Putamen (tissue), 1 donor: ENCODE measurements around the gene IL17RB.

Source experiments
- DNase-seq: peaks from one replicate; pipeline ENCODE4 v3.0.0-alpha.2; 2016; ENCODE audit warnings: low spot score

Gene IL17RB

DNA sequence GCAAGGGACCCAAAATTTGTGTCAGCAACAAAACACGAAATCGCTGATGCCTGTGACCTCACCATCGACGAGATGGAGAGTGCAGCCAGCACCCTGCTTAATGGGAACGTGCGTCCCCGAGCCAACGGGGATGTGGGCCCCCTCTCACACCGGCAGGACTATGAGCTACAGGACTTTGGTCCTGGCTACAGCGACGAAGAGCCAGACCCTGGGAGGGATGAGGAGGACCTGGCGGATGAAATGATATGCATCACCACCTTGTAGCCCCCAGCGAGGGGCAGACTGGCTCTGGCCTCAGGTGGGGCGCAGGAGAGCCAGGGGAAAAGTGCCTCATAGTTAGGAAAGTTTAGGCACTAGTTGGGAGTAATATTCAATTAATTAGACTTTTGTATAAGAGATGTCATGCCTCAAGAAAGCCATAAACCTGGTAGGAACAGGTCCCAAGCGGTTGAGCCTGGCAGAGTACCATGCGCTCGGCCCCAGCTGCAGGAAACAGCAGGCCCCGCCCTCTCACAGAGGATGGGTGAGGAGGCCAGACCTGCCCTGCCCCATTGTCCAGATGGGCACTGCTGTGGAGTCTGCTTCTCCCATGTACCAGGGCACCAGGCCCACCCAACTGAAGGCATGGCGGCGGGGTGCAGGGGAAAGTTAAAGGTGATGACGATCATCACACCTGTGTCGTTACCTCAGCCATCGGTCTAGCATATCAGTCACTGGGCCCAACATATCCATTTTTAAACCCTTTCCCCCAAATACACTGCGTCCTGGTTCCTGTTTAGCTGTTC is 35.0 kb upstream of the IL17RB start:
- DNase-seq, result no peak

DNA sequence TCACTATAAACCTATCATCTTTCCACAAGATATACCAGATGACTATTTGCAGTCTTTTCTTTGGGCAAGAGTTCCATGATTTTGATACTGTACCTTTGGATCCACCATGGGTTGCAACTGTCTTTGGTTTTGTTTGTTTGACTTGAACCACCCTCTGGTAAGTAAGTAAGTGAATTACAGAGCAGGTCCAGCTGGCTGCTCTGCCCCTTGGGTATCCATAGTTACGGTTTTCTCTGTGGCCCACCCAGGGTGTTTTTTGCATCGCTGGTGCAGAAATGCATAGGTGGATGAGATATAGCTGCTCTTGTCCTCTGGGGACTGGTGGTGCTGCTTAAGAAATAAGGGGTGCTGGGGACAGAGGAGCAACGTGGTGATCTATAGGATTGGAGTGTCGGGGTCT is 33.9 kb upstream of the IL17RB start:
- DNase-seq, result no peak

DNA sequence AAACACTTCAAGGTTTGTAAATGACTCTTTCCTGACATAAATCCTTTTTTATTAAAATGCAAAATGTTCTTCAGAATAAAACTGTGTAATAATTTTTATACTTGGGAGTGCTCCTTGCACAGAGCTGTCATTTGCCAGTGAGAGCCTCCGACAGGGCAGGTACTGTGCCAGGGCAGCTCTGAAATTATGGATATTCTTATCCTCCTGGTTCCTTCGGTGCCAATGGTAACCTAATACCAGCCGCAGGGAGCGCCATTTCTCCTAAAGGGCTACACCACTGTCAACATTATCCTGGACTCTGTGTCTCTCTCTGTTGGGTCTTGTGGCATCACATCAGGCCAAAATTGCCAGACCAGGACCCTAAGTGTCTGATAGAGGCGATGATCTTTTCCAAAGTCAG is 33.1 kb upstream of the IL17RB start:
- no peak for DNase-seq

DNA sequence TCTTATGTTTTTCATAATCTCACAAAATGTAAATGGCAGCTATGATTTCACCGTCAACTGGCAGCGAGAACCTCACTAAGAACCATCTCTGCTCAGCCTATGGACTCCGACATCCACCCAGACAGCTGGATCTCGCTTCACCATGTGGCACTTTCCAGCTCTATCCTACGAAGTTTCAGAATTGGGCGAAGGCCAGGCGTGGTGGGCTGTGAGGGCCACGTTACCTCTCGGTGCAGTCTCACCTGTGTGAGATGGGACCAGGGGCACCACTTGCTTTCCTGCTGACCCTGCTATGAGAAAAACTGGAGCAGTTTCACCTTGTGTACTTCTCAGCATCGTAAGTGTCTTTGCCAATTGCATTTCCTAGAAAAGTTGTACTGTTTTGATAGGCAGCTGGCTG is 32.5 kb upstream of the IL17RB start:
- no peak for DNase-seq

DNA sequence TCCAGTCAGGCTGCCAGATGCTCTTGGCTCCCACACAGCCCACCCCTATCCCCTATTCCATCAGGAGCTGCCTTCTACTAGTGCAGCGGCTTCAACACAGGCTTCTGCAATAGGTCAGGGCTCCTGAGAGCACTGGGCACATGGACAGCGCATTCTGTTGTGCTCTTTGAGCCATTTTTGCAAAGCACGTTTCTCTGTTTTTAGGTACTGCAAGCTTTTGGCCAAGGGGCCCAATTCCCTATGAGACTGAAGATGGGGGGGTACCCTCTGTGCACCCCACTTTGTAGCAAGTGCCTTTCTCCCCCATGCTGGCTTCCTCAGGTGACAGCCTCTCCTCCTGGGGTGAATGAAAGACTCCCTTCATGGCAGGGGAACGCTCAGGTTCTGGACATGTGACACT is 31.3 kb upstream of the IL17RB start:
- no peak for DNase-seq

DNA sequence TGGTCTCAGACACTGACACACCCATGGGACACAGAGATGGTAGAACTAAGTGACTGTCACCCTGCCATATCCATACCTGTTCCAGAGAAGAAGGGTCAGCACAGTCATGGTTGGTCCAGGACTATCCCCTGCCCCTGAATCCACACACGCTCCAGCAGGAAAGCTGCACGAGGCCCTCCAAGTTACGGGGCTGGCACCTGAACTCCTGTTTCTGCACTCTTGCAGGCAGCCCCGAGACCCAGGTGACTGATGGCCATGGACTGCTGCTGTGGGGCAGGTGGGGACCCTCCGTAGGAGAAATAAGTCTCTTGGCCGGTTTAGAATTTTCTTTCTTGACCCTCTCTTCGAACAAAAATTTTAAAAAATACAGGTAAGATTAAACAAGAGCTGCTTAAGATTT is 30.7 kb upstream of the IL17RB start:
- no peak for DNase-seq

DNA sequence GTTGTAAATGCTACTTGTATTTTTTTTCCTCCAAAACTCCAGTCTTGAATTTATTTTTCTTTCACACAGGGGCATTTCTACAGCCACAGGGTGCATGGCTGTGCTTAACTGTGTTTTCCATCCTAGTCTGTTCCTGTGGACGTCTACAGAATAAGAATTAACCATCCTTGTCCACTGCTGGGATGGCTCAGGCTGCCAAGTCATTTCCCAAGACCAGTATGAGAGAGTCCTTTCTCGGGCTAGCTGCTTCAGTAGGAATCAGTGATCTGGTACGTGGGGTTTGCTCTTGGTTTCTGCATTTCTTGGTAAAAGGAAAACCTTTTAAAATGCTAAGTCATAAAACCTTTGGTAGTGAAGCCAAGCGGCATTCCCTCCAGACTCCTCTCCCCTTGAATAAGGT is 29.9 kb upstream of the IL17RB start:
- peak; percentile 34 for DNase-seq

DNA sequence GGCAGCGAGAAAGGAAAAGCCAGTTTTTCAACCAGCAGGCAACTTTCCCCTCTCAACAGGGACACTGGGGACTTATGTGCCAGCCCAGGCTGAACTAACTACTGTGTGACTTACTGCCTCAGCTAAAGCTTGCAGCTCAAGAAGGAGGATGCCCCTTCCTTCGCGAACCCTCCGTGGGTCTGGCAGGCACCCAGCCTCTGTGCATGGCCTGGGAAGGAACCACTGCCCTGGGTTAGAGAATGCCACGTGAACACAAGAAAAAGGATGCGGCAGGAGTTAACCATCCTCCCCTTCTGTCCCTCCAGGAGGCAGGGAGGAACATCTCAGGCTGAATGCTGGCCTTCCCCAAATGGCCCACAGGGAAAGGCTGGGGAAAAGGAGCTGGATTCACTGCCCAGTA is 29.2 kb upstream of the IL17RB start:
- no peak for DNase-seq

DNA sequence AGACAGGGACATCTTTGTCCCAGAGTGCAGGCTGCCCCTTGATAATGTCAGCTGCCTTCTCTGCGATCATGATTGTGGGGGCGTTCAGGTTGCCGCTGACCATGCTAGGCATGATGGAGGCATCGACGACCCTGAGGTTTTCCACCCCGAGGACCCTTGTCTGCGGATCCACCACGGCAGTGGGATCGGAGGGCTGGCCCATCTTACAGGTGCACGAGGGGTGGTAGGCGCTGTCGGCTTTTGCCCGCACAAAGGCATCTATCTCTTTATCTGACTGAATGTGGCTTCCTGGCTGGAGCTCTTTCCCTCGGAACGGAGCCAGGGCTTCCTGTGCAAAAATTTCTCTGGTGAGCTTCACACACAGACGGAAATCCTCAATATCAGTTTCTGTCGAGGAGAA is 28.6 kb upstream of the IL17RB start:
- DNase-seq, result no peak

DNA sequence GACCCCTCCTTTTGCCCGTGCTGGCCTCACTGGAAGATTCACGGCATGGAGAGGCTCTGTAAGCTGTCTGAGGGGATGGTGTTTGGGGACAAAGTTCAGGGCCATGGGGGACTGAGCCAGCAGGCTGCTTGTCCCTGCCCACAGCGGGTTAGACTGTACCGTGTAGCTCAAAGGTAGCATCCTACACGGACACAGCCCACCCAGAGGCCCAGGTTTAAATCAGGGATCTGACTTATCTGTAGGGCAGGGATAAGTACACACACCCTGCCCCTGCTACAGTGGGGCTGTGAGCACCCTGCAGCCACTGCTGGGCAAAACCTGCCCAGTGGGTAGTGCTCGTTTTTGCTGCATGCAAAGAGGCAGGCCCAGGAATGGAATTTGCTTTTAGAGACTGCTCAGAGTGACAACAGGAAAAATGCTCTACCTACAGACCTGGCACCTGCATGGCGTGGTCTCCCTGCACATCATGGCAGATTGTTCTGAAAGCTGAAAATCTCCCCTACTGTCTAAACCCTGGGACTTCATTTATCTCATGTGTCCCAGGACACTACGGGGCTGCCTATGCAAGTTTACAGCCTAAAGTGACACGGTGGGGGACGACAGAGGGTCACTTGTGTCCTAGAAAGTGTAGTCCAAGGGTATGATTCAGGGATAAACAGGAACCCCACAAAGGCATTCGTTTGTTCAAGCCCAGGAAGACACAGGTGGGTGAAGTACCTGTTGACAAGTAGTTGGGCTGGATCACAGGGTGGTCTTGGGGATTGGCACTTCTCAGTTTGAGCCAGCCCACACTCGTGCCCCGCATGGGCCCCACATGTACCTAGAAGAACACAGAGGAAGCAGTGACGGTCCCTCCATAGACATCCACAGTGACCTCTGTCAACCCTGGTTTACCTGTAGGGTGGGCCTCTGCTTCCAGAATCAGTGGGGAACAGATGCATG is 27.9 kb upstream of the IL17RB start:
- DNase-seq, result no peak

DNA sequence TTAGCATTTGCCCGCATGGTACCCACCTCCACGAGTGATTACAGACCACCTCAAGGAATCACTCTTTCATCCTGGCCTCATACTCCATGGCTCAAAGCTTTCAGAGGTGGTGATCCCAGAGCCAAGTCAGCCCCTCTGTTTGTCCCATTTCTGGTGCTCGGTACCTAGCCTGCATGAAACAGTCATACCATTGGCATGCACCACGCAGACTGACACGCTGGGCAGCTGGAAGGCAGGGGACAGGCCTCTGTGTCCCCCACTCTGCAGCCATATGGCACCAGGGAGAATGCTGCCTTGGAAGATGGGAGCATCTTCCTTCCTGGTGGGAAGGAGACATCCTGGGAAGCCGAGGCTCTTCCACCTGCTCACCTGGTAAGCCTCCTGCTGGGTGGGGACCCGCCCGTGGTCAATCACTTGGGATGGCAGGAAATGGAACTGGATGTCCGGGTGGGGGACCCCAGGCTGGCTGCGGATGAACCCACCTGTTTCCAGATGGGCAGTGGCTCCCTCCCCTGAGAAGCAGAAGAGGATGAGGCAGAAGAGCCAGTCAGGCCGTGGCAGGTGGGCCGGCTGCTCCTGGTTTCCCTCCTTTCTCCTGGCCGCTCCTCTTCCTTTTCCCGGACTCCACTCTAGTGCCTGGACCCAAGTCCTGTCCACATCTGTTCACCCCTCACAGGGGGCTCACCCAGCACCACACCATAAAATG is 27.1 kb upstream of the IL17RB start:
- no peak for DNase-seq

DNA sequence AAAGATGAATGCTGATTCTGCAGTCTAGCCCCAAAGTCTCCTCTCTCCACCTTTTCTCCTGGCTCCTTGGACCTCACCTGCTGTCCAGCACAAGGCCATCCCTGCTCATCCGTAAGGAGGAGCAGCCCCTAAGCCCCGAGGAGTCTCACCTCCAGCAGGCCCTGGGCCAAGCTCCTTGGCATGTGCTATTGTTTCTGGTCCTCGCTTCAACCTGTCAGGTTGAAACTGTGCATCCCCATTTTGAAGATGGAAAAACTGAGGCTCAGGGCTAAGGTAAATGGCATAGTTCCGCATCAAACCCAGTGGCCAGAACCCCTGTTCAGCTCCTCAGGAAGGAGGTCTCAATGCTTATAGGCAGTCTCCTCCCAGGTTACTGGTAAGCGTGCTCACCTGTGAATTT is 26.3 kb upstream of the IL17RB start:
- DNase-seq, result no peak

DNA sequence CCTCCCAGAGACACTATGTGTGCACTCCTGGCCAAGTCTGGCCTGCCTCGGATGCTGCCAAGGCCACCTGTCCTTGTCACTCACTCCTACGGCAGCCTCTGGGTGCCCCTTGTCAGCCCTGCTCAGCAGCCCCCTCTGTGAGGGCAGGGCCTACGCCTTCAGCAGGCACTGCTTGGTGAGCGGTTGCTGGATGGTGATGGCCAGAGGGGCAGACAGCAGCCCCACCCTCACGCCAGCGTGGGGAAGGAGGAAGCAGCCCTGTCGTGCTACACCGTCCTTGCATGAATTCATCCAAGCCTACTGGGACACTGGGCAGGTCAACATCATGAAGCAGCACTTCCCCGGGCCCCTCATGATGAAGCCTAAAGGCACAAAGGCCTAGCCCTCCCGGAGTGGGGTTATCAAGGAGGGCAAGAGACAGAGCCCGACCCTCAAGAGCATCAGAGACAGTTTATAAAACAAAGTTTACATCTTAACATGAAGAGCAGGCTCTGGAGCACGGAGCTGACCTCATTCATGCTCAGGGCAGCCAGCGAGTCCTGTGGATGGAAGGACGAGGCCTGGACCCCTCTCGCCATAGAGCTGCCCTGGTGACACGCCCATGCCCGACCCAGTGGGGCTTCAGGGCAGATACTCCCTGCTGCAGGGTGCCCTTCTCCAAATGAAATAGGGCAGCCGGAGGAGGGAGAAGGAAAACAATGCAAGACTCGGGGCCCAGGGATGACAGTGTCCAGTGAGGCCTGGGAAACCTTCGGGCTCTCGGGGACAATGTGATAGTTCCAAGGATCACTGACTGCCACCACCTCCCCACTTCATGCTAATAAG is 25.4 kb upstream of the IL17RB start:
- no peak for DNase-seq

DNA sequence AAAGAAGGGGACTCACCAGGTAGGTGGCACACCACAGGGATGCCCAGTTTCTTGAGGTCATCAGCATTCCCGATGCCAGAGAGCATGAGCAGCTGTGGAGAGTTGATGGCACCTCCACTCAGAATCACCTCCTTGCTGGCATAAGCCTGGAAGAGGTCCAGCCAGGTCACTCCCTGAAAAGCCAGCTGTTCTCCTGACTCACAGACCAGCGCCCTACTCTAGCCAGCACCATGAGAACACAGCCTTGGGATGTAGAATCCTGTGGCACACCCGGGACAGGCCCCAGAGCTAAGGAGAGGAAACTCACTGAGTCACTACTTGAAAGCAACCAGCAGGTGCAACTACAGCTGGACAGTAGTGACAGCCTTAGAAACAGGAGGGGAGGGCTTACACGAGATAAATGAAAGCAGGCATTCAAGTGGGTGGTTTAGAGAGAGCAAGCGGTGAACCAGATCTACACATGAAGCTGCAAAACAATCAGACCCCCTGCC is 24.7 kb upstream of the IL17RB start:
- no peak for DNase-seq

DNA sequence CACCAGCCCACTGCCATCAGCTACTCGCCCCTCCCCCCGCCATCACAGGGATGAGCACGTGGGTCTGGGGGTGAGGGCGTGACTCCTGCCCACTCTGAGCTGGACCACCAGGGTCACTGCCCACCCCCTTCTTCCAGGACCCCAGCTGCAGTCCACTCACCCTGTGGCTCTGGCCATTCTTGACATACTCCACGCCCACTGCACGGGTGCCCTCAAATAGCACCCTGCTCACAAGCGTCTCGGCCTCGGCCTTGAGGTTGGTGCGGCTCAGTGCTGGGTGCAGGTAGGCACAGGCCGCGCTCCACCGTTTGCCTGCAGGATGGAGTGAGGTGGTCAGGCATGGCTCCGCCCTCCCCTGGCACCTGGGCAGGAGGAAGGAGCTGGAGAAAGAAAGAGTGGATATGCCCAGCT is 24.0 kb upstream of the IL17RB start:
- no peak for DNase-seq

DNA sequence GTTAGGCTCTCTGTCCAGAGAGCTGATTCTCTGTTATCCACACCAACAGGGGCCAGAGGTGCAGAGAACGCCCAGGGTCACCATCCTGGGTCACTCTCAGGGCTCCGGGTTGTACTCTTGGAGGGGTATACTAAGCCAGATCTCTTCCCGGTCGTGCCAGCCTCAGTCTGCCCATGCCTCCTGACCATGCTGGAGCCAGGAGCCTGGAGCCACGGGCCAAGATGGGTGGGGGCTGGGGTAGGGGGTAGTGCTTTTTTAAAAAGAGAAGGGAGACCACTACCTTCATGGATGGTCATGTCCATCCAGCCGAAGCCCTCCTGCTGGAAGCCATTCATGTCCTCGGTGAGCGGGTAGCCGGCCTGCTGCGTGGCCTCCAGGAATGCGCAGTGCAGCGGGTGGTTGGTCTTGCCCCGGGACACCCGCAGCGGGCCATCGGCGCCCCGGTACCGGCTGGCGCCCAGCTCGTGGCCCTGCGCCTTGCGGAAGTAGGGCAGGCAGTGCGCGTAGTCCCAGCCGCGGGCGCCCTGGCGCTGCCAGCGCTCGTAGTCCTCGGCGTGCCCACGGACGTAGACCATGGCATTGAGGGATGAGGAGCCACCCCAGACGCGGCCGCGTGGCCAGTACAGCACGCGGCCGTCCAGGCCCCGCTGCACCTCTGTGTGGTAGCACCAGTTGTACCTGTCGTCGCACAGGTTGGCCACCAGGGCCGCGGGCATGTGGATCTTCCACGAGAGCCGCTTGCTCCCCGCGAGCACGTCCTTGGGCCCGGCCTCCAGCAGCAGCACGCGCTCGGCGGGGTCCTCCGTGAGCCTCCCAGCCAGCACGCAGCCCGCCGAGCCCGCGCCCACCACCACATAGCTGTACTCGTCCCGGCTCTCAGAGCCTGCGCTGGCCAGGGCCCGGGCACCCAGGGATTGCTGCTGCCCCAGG is 23.1 kb upstream of the IL17RB start:
- DNase-seq, result no peak

DNA sequence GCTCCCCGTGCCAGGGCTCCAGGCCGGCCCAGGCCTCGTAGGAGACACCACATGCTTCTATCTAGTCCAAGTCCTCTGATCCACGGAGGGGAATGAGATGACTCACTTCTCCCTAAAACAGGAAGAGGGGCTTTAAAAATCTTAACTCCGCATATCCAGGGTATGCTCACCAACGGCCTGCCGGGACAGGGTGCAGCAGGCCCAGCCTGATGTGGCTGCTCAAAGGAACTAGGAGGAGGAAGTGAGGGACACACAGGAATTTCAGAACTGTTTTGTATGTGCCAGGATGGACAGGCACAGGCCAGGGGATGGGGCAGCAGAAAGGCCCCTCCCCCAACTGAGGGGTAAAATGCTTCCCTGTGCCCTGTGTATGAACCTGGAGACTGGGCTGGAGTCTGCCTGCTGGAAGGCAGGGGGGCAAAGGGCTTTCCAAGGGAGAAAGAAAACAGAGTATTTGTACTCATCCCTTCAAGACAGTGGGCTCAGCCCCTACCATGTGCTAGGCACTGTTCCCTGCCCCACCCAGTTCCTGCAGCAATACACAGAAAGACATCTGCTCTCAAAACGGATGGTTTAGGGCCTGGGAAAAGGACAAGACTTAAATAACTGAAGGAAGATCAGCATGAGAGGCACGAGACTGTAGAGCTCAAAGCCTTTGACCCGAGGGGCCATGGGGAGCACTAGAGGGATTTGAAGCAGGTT is 22.3 kb upstream of the IL17RB start:
- DNase-seq, result no peak

DNA sequence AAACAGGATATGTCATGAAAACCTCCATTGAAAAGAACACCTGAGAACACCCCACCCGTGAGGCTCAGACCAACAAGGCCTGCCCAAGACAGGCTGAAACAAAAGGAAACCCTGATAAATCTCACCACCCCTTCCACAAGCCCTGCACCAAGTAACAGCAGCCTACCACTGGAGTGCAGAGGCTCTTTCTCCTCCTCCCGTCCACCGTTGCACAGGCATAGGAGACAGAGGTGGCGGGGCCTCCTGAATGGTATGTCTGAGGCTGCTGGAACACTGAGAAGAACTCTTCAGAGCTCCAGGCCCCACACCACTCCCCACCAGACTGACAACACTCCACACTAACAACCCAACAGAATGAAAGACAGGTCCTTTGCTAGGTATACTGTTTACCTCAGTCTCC is 21.6 kb upstream of the IL17RB start:
- DNase-seq, result no peak

DNA sequence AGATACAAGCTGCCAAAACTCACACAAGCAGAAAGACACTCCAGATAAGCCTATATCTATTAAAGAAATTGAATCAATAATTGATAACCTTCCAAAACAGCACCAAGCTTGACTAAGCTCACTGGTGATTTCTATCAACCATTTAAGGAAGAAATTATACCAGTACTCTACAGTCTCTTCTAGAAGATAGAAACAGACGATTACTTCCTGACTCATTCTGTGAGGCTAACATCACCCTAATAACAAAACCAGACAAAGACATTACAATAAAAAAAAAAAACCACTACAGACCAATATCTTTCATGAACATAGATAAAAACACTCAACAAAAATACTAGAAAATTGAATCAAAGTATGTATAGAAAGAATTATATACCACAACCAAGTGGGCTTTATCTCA is 20.3 kb upstream of the IL17RB start:
- no peak for DNase-seq

DNA sequence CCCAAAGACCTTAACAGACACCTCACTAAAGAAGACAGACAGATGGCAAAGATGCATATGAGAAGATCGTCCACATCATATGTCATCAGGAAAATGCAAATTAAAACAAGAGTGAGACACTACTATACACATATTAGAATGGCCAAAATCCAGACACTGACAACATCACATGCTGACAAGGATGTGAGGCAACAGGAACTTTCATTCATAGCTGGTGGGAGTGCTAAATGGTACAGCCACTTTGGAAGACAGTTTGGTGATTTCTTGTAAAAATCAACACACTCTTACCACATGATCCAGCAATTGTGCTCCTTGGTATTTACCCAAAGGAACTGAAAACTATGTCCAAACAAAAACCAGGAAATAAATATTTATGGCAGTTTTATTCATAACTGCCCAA is 17.8 kb upstream of the IL17RB start:
- DNase-seq, result no peak
